CD14-positive monocyte (primary cell): ENCODE data around the gene LYSET. TPM values are rescaled to one million over a fixed set of nuclear protein-coding genes. Genes with fewer than 3 reads are reported as not detected.
"Not testable (repeated sequence)": the region's sequence is repeated elsewhere in the genome, so short reads cannot be mapped to it uniquely, and the experiment has no call there.

Experiments
- DNase-seq, 3 donors: peaks; one replicate each; pipeline ENCODE4 v3.0.0-alpha.2; 2011 to 2022
- H2AFZ ChIP-seq: 2 replicates; pipeline ENCODE4 v1.6.0; 2012; ENCODE audit warnings: mild to moderate bottlenecking, low read depth, low read length, inconsistent platforms; ENCODE audit not compliant: insufficient read depth, poor library complexity, severe bottlenecking
- H3K27ac ChIP-seq, 2 donors: 1 replicate in 1 of 2; 2 replicates in 1 of 2; pipeline ENCODE4 v1.5.1; 2012 to 2013; ENCODE audit warnings: low read length in 2 of 2, control low read depth in 1 of 2, inconsistent platforms in 1 of 2, low read depth in 1 of 2, mild to moderate bottlenecking in 1 of 2
- H3K27me3 ChIP-seq, 2 donors: one replicate each; pipeline versions ENCODE4 v1.6.0 to v1.6.1; 2011 to 2013; ENCODE audit warnings: low read length in 2 of 2; ENCODE audit not compliant: control insufficient read depth in 2 of 2, insufficient read depth in 2 of 2
- H3K36me3 ChIP-seq, 2 donors: replicated peaks in 1 of 2; 1 replicate in 1 of 2; 2 replicates in 1 of 2; pipeline versions ENCODE4 v1.5.1 to v1.6.1; 2012 to 2013; ENCODE audit warnings: low read length in 2 of 2, control low read depth in 1 of 2, inconsistent platforms in 1 of 2, mild to moderate bottlenecking in 1 of 2; ENCODE audit not compliant: insufficient read depth in 2 of 2, control insufficient read depth in 1 of 2
- H3K4me1 ChIP-seq, 2 donors: 1 replicate in 1 of 2; 2 replicates in 1 of 2; pipeline versions ENCODE4 v1.5.1 to v1.6.1; 2012 to 2013; ENCODE audit warnings: low read length in 2 of 2, control low read depth in 1 of 2, inconsistent platforms in 1 of 2, mild to moderate bottlenecking in 1 of 2, moderate library complexity in 1 of 2; ENCODE audit not compliant: insufficient read depth in 2 of 2, control insufficient read depth in 1 of 2
- H3K4me2 ChIP-seq: replicated peaks from 2 replicates; pipeline ENCODE3; 2012; ENCODE audit warnings: low read length, moderate library complexity, mild to moderate bottlenecking; ENCODE audit not compliant: poor library complexity, severe bottlenecking; ENCODE audit errors: extremely low read depth
- H3K4me3 ChIP-seq, 3 experiments: fragments of 200-600 bp in 1 of 3; sonication (generic) in 1 of 3; replicated peaks in 1 of 3; 1 replicate in 2 of 3; 2 replicates in 1 of 3; pipeline ENCODE4 v1.5.1; 2011 to 2013; ENCODE audit warnings: low read length in 3 of 3, mild to moderate bottlenecking in 3 of 3, control low read depth in 2 of 3, low read depth in 2 of 3, inconsistent platforms in 1 of 3, moderate library complexity in 1 of 3
- H3K79me2 ChIP-seq: 2 replicates; pipeline ENCODE4 v1.6.0; 2012; ENCODE audit warnings: mild to moderate bottlenecking, control low read depth, inconsistent platforms, low read length, moderate library complexity; ENCODE audit not compliant: insufficient read depth
- H3K9ac ChIP-seq: 2 replicates; pipeline ENCODE4 v1.6.0; 2017; ENCODE audit warnings: low read length, mild to moderate bottlenecking; ENCODE audit not compliant: insufficient read depth, poor library complexity, severe bottlenecking
- H3K9me3 ChIP-seq, 2 donors: replicated peaks in 1 of 2; 1 replicate in 1 of 2; 2 replicates in 1 of 2; pipeline versions ENCODE4 v1.5.1 to v1.6.1; 2012 to 2013; ENCODE audit warnings: low read length in 2 of 2, control low read depth in 1 of 2; ENCODE audit not compliant: control insufficient read depth in 1 of 2, insufficient read depth in 1 of 2
- H4K20me1 ChIP-seq: 2 replicates; pipeline ENCODE4 v1.6.0; 2012; ENCODE audit warnings: mild to moderate bottlenecking, low read length, control low read depth, moderate library complexity; ENCODE audit not compliant: insufficient read depth
- H3K27ac Mint-ChIP-seq, 7 donors: one replicate each; pipeline ENCODE4 v1.8.0; 2020; ENCODE audit warnings: mild to moderate bottlenecking in 7 of 7, mixed read lengths in 7 of 7, moderate library complexity in 6 of 7, inconsistent platforms in 2 of 7
- H3K27me3 Mint-ChIP-seq, 3 donors: one replicate each; pipeline ENCODE4 v1.8.0; 2021 to 2022; ENCODE audit warnings: low read depth in 3 of 3, mild to moderate bottlenecking in 3 of 3, mixed read lengths in 3 of 3, moderate library complexity in 3 of 3, inconsistent platforms in 1 of 3
- H3K36me3 Mint-ChIP-seq, 2 donors: one replicate each; pipeline ENCODE4 v1.8.0; 2020; ENCODE audit warnings: mixed read lengths in 2 of 2, inconsistent platforms in 1 of 2, mild to moderate bottlenecking in 1 of 2
- H3K4me1 Mint-ChIP-seq: one replicate; pipeline ENCODE4 v1.8.0; 2020; ENCODE audit warnings: mild to moderate bottlenecking, mixed read lengths
- H3K4me3 Mint-ChIP-seq, 2 donors: one replicate each; pipeline ENCODE4 v1.8.0; 2020; ENCODE audit warnings: mild to moderate bottlenecking in 2 of 2, mixed read lengths in 2 of 2, moderate library complexity in 1 of 2
- H3K9me3 Mint-ChIP-seq, 7 donors: one replicate each; pipeline ENCODE4 v1.8.0; 2020 to 2022; ENCODE audit warnings: mixed read lengths in 7 of 7, mild to moderate bottlenecking in 6 of 7, moderate library complexity in 6 of 7, inconsistent platforms in 2 of 7
- CTCF ChIP-seq: fragments of 200-600 bp; IDR thresholded peaks from one replicate; pipeline ENCODE4 v1.8.0; 2022; ENCODE audit warnings: antibody characterized with exemption, mild to moderate bottlenecking
- WGBS: methylation state at CpG from one replicate; pipeline ENCODE4 v1.1.5; 2013; ENCODE audit warnings: missing lambda C conversion rate; ENCODE audit not compliant: insufficient coverage; 5-methylcytosine and 5-hydroxymethylcytosine counted together
- intact Hi-C, 2 donors: fragments of 100-400 bp; cut with micrococcal nuclease; formaldehyde crosslinking; loops; one replicate each; pipeline versions ENCODE4 v1.15.0 to v1.15.1; 2023
- polyA plus RNA-seq, 3 donors: library from polyadenylated mRNA; depleted of rRNA in 1 of 3; unstranded in 2 of 3; stranded (reverse) in 1 of 3; fragments of 300-500 nt in 2 of 3; fragments of >200 nt in 1 of 3; fragmentation: Illumina TruSeq in 2 of 3; gene quantifications; 1 replicate in 2 of 3; 2 replicates in 1 of 3; pipeline ENCODE4 v1.2.3, GENCODE V29; 2012 to 2021

The LYSET gene
- polyA plus RNA-seq, 3 donors = 10.8 to 43.3 (median 36.9) TPM

- H3K9me3 Mint-ChIP-seq = no peaks in the 10 kb centered on the region
- no peak overlapping the region for H2AFZ ChIP-seq
- H3K27me3 Mint-ChIP-seq = peaks cover 1 to 2% (median 1%) of the 10 kb centered on the region in 3 donors
- WGBS = 95% methylated on average over 3 of the region's 5 CpGs
- H3K4me1 Mint-ChIP-seq = peaks cover 47% of the 10 kb centered on the region
- H3K27ac Mint-ChIP-seq = peak overlapping the region in 4 of 7 donors; percentile 19 to 79 (median 42)
- H3K4me3 Mint-ChIP-seq = no peak overlapping the region
- H3K36me3 ChIP-seq = no peaks in the 10 kb centered on the region
- no peaks in the 10 kb centered on the region for H4K20me1 ChIP-seq
- no peak overlapping the region for H3K9ac ChIP-seq
- no peaks in the 10 kb centered on the region for H3K9me3 ChIP-seq
- no peaks in the 10 kb centered on the region for H3K79me2 ChIP-seq
- H3K4me2 ChIP-seq = no peak overlapping the region
- peaks cover 53 to 56% of the 10 kb centered on the region in 2 donors for H3K4me1 ChIP-seq
- DNase-seq = no peak
- H3K27me3 ChIP-seq = no peaks in the 10 kb centered on the region
- no peaks in the 10 kb centered on the region for H3K36me3 Mint-ChIP-seq
- no peak overlapping the region for H3K4me3 ChIP-seq
- TF ChIP-seq CTCF = no peak
- H3K27ac ChIP-seq = peak overlapping the region in 1 of 2 donors; percentile 44
- intact Hi-C loops = no loop called here
Observed at GRCh38 chr14:93135399-93135798, 49.7 kb upstream of the LYSET start.

- no peaks in the 10 kb centered on the region for H3K9me3 ChIP-seq
- no peaks in the 10 kb centered on the region for H3K79me2 ChIP-seq
- intact Hi-C loops = no loop called here
- H3K27me3 Mint-ChIP-seq = peaks cover 1 to 2% (median 1%) of the 10 kb centered on the region in 3 donors
- DNase-seq = no peak
- no peak overlapping the region for H3K4me3 ChIP-seq
- 100% methylated on average over 2 of the region's 8 CpGs for WGBS
- peaks cover 53 to 54% of the 10 kb centered on the region in 2 donors for H3K4me1 ChIP-seq
- peak overlapping the region in 1 of 2 donors; percentile 36 for H3K27ac ChIP-seq
- H3K9ac ChIP-seq = no peak overlapping the region
- TF ChIP-seq CTCF = no peak
- H3K36me3 Mint-ChIP-seq = no peaks in the 10 kb centered on the region
- no peaks in the 10 kb centered on the region for H3K27me3 ChIP-seq
- no peak overlapping the region for H3K4me2 ChIP-seq
- no peaks in the 10 kb centered on the region for H3K9me3 Mint-ChIP-seq
- H2AFZ ChIP-seq = no peak overlapping the region
- no peaks in the 10 kb centered on the region for H4K20me1 ChIP-seq
- no peaks in the 10 kb centered on the region for H3K36me3 ChIP-seq
- H3K27ac Mint-ChIP-seq = peak overlapping the region in 5 of 7 donors; percentile 42 to 72 (median 68)
- no peak overlapping the region for H3K4me3 Mint-ChIP-seq
- peaks cover 46% of the 10 kb centered on the region for H3K4me1 Mint-ChIP-seq
Observed at GRCh38 chr14:93136009-93136408, 49.1 kb upstream of the LYSET start.

GRCh38 chr14:93136508-93136907 is 48.6 kb upstream of the LYSET start:
- H3K27me3 Mint-ChIP-seq, H3K4me2 ChIP-seq, H3K9ac ChIP-seq, H2AFZ ChIP-seq, H3K4me3 Mint-ChIP-seq, H3K79me2 ChIP-seq, H4K20me1 ChIP-seq, H3K9me3 ChIP-seq, H3K27me3 ChIP-seq, H3K36me3 Mint-ChIP-seq, H3K36me3 ChIP-seq, H3K9me3 Mint-ChIP-seq, intact Hi-C loops: not testable (repeated sequence)
- 50% methylated on average over 10 of the region's 13 CpGs for WGBS
- Mint-ChIP-seq H3K4me1 (peaks cover 46% of the 10 kb centered on the region), H3K27ac (peak overlapping the region in 5 of 7 donors; percentile 10 to 76 (median 71))
- Histone ChIP-seq H3K4me1 (peaks cover 53 to 54% of the 10 kb centered on the region in 2 donors), H3K27ac (peak overlapping the region in 1 of 2 donors; percentile 36), H3K4me3 (peak overlapping the region in 1 of 3 experiments; percentile 20)
- DNase-seq = peak in 2 of 3 donors; percentile 43 to 55
